HEK293T (cell line): ENCODE measurements around the gene RGSL1.

Source experiments
- CTCF ChIA-PET: fragments of 350-600 bp; formaldehyde crosslinking; extraction: SDS; loops from one replicate; lab custom pipeline; 2021; ENCODE audit warnings: antibody characterized with exemption, inconsistent platforms; lab: Yijun Ruan, JAX
- POLR2A ChIA-PET: fragments of 350-600 bp; formaldehyde crosslinking; extraction: SDS; loops from one replicate; lab custom pipeline; 2020; ENCODE audit warnings: antibody characterized with exemption, inconsistent platforms; lab: Yijun Ruan, JAX
- DNase-seq: peaks from one replicate; pipeline ENCODE4 v3.0.0; 2012; ENCODE audit warnings: mixed read lengths; ENCODE audit errors: extremely low spot score
- ARNT ChIP-seq: fragments of 450-650 bp; IDR thresholded peaks from 2 replicates; pipeline ENCODE4 v1.6.1; 2017; ENCODE audit warnings: mild to moderate bottlenecking
- BHLHE40 ChIP-seq: fragments of 450-650 bp; IDR thresholded peaks from 2 replicates; pipeline ENCODE4 v1.6.1; 2016; ENCODE audit warnings: mild to moderate bottlenecking, moderate library complexity, borderline replicate concordance
- CTBP1 ChIP-seq: fragments of 450-650 bp; IDR thresholded peaks from 2 replicates; pipeline ENCODE4 v1.6.1; 2016; ENCODE audit warnings: borderline replicate concordance
- ELF4 ChIP-seq: fragments of 450-650 bp; IDR thresholded peaks from 2 replicates; pipeline ENCODE4 v1.6.1; 2017; ENCODE audit warnings: antibody characterized with exemption
- FOXA1 ChIP-seq: fragments of 450-650 bp; IDR thresholded peaks from 2 replicates; pipeline ENCODE4 v1.6.1; 2016; ENCODE audit warnings: mild to moderate bottlenecking
- FOXK2 ChIP-seq: fragments of 450-650 bp; IDR thresholded peaks from 2 replicates; pipeline ENCODE4 v1.6.1; 2016; ENCODE audit warnings: mild to moderate bottlenecking
- FOXM1 ChIP-seq: fragments of 450-650 bp; IDR thresholded peaks from 2 replicates; pipeline ENCODE4 v1.6.1; 2017; ENCODE audit warnings: mild to moderate bottlenecking, borderline replicate concordance
- HDGF ChIP-seq: fragments of 450-650 bp; IDR thresholded peaks from 2 replicates; pipeline ENCODE4 v1.6.1; 2017; ENCODE audit warnings: antibody characterized with exemption, borderline replicate concordance
- L3MBTL2 ChIP-seq: fragments of 450-650 bp; conservative IDR thresholded peaks from 2 replicates; pipeline ENCODE4 v1.6.1; 2016; ENCODE audit warnings: mild to moderate bottlenecking
- LEF1 ChIP-seq: fragments of 450-650 bp; IDR thresholded peaks from 2 replicates; pipeline ENCODE4 v1.6.1; 2017; ENCODE audit warnings: mild to moderate bottlenecking, borderline replicate concordance
- NFRKB ChIP-seq: fragments of 450-650 bp; IDR thresholded peaks from 2 replicates; pipeline ENCODE4 v1.6.1; 2016; ENCODE audit warnings: mild to moderate bottlenecking, moderate library complexity
- PKNOX1 ChIP-seq: fragments of 450-650 bp; IDR thresholded peaks from 2 replicates; pipeline ENCODE4 v1.6.1; 2016
- SP1 ChIP-seq: fragments of 450-650 bp; IDR thresholded peaks from 2 replicates; pipeline ENCODE4 v1.6.1; 2017
- SUZ12 ChIP-seq: fragments of 450-650 bp; IDR thresholded peaks from 2 replicates; pipeline ENCODE4 v1.6.1; 2016; ENCODE audit warnings: mild to moderate bottlenecking
- TARDBP ChIP-seq: fragments of 450-650 bp; IDR thresholded peaks from 2 replicates; pipeline ENCODE4 v1.6.1; 2016
- ZNF384 ChIP-seq: fragments of 450-650 bp; IDR thresholded peaks from 2 replicates; pipeline ENCODE4 v1.6.1; 2016

The RGSL1 gene

GRCh38 chr1:182410138-182410537 lies 39.8 kb upstream of the RGSL1 start:
- no peak for DNase-seq
- POLR2A ChIA-PET, result no interaction called here
- TF ChIP-seq ARNT (no peak), CTBP1 (no peak), NFRKB (no peak), SP1 (no peak), L3MBTL2 (no peak), TARDBP (no peak)
- CTCF ChIA-PET, result no interaction called here

DNA sequence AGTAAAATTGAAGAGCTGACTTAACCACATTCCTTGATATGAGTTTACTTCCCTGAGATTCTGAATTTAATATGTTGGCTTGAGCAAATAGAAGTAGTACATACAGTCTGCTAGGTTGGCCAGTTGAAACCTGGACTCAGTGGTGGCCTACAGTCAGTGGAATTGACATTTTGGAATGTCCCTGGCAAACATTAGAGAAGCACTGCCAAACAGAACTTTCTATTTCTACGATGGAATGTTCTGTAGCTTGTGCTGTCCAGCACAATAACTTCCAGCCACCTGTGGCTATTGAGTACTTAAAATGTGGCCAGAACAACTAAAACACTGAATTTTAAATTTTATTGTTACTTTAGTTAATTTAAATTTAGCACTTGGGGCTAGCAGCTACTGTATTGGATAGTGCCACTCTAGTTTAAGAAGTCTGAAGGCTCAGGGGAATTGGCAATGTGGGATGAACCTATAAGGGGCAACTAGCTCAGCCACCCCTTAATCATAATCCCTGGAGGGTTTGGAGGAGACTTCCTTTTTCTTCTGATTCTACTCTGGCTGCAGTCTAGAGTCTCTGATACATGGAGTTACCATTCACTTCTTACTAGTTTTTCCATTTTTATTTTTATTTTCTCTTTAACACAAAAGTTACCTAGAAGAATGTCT lies 39.2 kb upstream of the RGSL1 start:
- POLR2A ChIA-PET, result no interaction called here
- TF ChIP-seq SP1 (no peak), ELF4 (no peak), NFRKB (no peak), L3MBTL2 (no peak), FOXM1 (no peak), TARDBP (no peak), SUZ12 (no peak), CTBP1 (no peak), HDGF (no peak), PKNOX1 (no peak), ARNT (no peak), LEF1 (no peak), ZNF384 (no peak), BHLHE40 (no peak)
- CTCF ChIA-PET, result no interaction called here
- no peak for DNase-seq

DNA sequence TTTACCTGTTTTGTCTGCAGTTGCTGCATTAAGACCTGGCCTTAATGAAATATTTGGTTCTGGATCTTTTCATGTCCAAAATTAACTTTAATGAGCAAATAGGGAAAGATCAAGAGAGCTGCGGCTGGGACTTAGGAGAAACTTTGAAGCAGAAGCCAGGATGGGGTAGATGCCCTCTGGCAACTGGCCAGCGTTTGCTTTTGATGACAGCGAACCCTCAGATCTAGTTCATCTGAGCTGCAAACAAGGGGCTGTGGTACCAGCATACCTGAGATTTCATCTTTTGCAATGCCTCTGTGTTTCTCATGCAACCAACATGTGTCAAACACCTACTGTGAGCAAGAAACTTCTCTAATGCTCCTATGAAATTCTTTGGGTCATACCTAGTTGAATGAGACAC lies 36.5 kb upstream of the RGSL1 start:
- no peak for DNase-seq
- ChIA-PET CTCF (no interaction called here), POLR2A (no interaction called here)
- no peak for TF ChIP-seq ARNT
- no peak for TF ChIP-seq PKNOX1
- no peak for TF ChIP-seq L3MBTL2
- TF ChIP-seq FOXK2, result no peak
- TF ChIP-seq CTBP1, result no peak
- TF ChIP-seq TARDBP, result no peak
- no peak for TF ChIP-seq HDGF
- no peak for TF ChIP-seq ELF4
- TF ChIP-seq FOXM1, result no peak
- no peak for TF ChIP-seq LEF1
- no peak for TF ChIP-seq BHLHE40
- no peak for TF ChIP-seq ZNF384
- no peak for TF ChIP-seq NFRKB
- TF ChIP-seq FOXA1, result no peak
- TF ChIP-seq SP1, result no peak
- TF ChIP-seq SUZ12, result no peak

DNA sequence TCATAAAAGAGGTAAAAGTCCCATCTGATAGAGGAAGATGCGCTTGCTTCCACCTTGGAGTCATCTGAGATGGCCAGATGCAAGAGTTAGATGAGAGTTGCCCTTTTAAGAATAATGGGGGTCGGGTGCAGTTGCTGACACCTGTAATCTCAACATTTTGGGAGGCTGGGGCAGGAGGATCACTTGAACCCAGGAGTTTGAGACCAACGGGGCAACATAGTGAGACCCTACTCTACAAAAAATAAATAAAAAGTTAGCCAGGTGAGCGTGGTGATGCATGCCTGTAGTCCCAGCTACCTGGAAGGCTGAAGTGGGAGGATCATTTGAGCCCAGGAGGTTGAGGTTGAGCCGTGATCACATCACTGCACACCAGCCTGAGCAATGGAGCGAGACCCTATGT lies 36.0 kb upstream of the RGSL1 start:
- ChIA-PET POLR2A (no interaction called here), CTCF (no interaction called here)
- no peak for DNase-seq
- TF ChIP-seq FOXK2 (no peak), HDGF (no peak), ZNF384 (no peak), SUZ12 (no peak)

DNA sequence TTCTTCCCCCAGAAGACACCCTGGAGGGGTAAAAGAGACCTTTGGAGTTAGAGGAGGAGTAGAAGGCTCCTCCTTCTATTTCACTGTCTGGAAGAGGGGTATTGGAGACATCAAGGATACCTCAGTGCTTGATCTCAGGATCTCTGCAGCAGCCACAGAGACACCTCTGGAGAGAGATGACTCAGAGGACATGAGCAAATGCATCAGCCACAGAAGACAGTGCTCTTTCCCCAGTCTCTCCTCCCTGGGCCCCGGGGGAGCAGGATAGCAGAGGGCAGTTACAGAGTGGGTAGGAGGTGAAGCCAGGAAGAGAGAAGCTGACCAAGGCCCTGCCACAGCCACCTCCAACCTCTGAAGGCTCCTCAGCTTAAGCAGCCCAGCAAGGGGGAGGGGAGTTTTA lies 34.2 kb upstream of the RGSL1 start:
- no peak for TF ChIP-seq BHLHE40
- no peak for TF ChIP-seq FOXA1
- TF ChIP-seq TARDBP, result no peak
- no peak for TF ChIP-seq SP1
- TF ChIP-seq FOXM1, result no peak
- TF ChIP-seq HDGF, result no peak
- TF ChIP-seq CTBP1, result no peak
- no peak for TF ChIP-seq SUZ12
- ChIA-PET CTCF (no interaction called here), POLR2A (no interaction called here)
- DNase-seq, result no peak

- no peak for DNase-seq
- TF ChIP-seq ELF4 (no peak), ARNT (no peak), FOXK2 (no peak), LEF1 (no peak), BHLHE40 (no peak), SP1 (no peak), FOXA1 (no peak), FOXM1 (no peak), SUZ12 (no peak)
- POLR2A ChIA-PET, result no interaction called here
- CTCF ChIA-PET, result interaction anchor here (0.6 kb wide), 1 partner anchor 14 kb away, joined by 3 read pairs; no protein-coding TSS in a partner anchor
Measured at GRCh38 chr1:182426442-182427430, 23.2 kb upstream of the RGSL1 start.

DNA sequence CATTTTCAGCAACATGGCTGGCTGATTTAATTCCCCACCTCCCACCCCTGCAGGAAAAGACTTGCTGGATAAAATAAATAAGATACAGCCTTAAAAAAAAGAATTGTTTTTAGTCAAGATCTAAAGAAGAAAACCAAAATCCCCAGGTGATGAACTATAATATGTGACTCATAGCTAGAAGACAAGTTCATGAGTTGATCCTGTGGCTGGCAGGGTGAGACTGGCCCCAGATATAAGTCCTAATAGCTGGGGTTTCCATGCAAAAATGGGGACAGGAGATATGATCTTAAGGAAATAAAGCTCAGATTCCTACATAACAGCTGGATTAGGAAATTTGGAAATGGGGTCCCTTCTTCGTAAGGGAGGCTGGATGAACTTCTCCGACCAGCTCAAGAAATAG lies 21.9 kb upstream of the RGSL1 start:
- no peak for DNase-seq
- ChIA-PET POLR2A (no interaction called here), CTCF (no interaction called here)
- TF ChIP-seq LEF1 (no peak), SP1 (no peak), HDGF (no peak), ELF4 (no peak)
